VCaP (cell line): ENCODE data around the gene EVA1A.
A peak's percentile ranks its signal among the peaks of the same experiment; 100 is the strongest.

Experiments
- H3K27ac ChIP-seq: fragments of 450-650 bp; 2 replicates; pipeline ENCODE4 v1.5.1; 2017
- TF ChIP-seq, protein P1 (sequence below): fragments of 450-650 bp; conservative IDR thresholded peaks from 2 replicates; pipeline ENCODE4 v1.5.1; 2017; ENCODE audit warnings: mild to moderate bottlenecking, moderate library complexity

EVA1A gene

GRCh38 chr2:75556679-75557366, 3.9 kb downstream of the EVA1A start:
- TF ChIP-seq, protein P1, sequence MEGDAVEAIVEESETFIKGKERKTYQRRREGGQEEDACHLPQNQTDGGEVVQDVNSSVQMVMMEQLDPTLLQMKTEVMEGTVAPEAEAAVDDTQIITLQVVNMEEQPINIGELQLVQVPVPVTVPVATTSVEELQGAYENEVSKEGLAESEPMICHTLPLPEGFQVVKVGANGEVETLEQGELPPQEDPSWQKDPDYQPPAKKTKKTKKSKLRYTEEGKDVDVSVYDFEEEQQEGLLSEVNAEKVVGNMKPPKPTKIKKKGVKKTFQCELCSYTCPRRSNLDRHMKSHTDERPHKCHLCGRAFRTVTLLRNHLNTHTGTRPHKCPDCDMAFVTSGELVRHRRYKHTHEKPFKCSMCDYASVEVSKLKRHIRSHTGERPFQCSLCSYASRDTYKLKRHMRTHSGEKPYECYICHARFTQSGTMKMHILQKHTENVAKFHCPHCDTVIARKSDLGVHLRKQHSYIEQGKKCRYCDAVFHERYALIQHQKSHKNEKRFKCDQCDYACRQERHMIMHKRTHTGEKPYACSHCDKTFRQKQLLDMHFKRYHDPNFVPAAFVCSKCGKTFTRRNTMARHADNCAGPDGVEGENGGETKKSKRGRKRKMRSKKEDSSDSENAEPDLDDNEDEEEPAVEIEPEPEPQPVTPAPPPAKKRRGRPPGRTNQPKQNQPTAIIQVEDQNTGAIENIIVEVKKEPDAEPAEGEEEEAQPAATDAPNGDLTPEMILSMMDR, result no peak
- no peak overlapping the region for H3K27ac ChIP-seq

- TF ChIP-seq, protein P1, result no peak
- H3K27ac ChIP-seq, result no peak overlapping the region
These were observed 5.0 kb downstream of the EVA1A start for GRCh38 chr2:75555701-75556100.

GRCh38 chr2:75553935-75554531, 6.7 kb downstream of the EVA1A start:
- TF ChIP-seq, protein P1, result no peak
- H3K27ac ChIP-seq, result no peak overlapping the region

- TF ChIP-seq, protein P1, result no peak
- H3K27ac ChIP-seq, result no peak overlapping the region
These were observed 8.5 kb downstream of the EVA1A start for GRCh38 chr2:75552222-75552621.

DNA sequence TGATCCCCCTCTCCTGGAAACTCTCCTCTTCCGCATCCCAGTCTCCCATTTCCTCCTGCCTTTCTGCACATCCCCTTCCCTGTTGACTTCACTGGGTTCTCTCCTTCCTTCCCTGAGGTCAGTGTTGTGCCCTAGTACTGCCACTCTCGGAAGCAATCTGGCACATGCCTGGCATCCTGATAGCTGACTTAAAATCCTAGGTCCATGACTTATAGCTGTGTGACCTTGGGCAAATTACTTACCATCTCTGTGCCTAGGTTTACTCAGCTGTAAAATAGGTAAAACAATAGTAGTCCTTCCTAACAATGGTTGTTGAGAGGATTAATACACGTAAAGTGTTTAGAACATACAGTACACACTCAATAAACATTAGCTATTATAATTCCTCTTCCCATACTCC, 9.3 kb downstream of the EVA1A start:
- TF ChIP-seq, protein P1, result no peak
- no peak overlapping the region for H3K27ac ChIP-seq

DNA sequence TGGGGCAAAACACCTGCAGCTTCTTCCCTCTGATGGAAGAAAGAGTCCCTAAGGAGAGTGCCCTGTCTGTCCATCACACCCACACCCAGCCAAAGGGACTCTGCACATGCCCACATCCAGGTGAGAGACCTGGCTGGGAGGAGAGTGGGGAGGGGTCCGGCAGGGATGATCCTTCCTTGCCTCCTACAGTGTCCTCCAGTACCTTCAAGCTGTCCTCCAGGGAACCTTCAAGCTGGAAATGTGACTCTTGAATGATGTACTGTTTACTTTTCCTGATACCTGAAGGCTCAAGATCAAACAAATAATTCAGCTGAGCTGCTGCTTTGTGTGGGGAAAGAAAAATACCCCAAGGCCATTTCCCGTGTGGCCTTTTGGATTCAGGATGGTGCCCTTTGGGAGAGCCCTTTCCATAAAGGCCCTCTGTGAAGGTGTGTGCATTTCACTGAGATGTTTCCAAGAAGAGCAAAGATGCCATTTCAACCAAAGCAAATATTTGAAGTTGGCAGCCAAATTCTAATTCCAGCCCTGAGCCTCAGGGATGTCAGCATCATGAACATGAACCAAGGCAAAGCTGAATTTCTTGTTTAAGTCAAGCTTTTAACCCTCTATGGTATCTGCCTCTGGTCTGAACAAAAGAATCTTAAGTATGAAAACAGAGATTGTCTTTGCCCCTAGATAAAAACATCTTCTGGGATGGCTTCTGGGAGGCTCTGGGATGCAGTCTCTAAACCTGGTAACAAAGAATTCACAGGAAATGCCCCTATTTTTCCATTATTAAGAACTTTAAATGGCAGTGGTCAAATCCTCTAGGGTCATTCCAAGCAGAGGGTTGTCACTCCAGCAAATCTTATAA, 11.1 kb downstream of the EVA1A start:
- TF ChIP-seq, protein P1, result no peak
- peak overlapping the region; percentile 9; the same call in 1 of the 2 replicates for H3K27ac ChIP-seq

GRCh38 chr2:75548036-75548573, 12.6 kb downstream of the EVA1A start:
- H3K27ac ChIP-seq, result no peak overlapping the region
- TF ChIP-seq, protein P1, result no peak
